Activated CD4-positive, alpha-beta T cell treated with anti-CD3 and anti-CD28 coated beads, Interleukin-2, Interleukin-6, amounts not matched to agents 100 ng/mL and 50 ng/mL, durations not matched to agents 16 hours and 8 hours (primary cell): Measurements from ENCODE around the gene SNED1.
A peak's percentile ranks its signal among the peaks of the same experiment; 100 is the strongest.

Experiments
- DNase-seq: peaks from one replicate; pipeline ENCODE4 v3.0.0-alpha.2; 2020

Gene SNED1

DNA sequence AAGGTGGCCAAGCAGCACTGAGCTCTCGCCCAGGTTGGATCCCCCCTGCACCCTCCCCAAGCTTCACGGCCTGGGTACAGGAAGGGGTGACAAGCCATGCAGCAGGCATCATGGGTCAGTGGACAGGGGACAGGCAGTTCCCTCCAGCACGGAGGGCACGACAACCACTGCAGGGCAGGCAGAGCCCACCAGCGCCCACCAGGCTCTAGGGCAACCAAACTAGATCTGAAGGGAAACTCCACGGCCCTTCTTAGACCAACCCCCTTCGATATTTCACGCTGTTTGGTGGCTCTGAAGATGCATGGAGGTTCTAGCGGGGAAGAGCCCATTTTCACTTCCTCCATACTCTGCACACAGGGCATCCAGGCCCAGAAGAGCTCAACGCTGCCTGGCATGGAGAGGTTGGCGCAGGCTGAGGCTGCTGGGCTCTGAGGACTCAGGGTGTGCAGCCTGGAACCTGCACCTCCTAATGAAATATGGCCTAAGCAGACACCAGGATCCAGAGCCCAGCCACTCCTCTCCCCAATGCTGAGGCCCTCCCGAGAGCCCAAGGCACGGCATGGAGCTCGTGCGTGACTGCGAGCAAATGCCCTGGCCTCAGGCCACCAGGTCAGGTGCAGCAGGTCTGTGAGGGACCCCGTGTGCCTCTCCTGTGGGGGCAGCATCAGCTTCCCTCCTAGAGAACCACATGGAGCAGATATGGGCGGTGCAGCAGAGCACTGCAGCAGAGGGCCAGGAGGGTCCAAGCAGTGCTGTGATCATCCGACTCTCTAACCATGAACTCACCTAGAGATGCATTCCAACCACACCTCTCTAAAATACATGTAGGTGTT is 112.4 kb downstream of the SNED1 start:
- no peak for DNase-seq

DNA sequence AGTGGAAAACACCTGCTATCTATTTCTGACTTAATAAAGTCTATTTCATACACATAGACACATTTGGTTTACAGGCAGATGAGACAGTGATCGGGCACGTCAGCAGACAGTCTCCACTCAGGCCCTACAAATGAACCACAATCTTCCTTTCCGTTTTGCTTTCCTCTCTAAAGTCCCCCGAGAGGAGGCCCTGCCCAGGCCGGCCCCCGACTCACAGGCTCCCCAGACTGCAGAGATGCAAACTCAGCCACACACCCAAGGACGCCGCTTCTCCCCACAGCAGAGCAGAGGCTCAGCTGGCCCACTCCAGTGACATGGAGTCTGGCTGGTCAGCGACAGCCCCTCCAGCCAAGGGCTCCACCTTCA is 113.0 kb downstream of the SNED1 start:
- no peak for DNase-seq

DNA sequence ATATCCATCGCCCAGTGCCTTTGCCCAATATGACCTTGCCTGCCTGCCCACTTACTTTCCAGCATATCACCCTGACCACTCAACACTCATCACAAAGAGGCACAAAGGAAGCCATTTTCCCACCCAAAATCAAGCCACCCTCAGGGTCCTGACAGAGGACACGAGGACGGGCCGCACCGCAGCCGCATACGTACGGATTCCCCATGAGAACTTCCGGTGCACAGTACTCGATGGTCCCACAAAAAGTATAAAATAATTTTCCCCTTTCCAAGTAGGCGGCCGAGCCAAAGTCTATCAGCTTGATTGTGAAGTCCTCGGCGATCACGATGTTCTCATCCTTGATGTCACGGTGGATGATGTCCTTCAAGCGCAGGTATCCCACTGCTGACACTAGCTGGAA is 113.6 kb downstream of the SNED1 start:
- no peak for DNase-seq

DNA sequence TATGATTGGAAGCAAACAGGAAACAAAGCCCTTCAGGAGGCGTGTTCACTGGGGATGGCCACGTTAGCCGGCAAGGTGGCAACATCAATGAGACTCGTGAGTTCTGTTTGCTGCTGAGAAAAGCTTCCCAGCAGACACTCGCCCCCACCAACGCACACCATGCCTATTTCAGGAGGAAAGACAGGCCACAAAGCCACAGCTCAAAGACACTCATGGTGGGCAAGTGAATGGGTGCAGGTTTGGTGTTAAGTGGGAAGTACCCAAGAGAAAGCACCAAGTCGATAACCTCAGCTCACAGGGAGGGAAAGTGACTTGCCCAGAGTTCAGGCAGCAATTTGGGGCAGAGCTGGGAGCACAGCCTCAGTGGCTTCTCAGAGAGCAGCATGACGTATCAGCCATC is 114.2 kb downstream of the SNED1 start:
- no peak for DNase-seq

DNA sequence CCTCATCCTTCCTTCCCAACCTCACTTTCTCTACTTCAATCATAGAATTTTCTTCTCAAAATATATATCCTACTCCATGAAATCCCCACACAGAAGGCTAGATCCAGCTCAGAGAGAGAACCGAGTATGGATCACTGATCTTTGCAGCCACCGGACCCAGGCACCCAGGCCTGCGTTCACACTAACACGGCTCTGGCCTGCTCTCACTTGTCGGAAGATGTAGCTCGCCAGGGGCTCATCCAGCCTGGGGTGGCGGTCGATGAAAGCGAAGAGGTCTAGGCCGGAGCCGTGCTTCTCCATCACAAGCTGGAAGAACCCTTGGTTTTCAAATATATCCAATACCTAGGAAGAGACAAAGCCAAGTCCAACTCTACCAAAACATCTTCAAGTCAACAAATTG is 116.4 kb downstream of the SNED1 start:
- no peak for DNase-seq

DNA sequence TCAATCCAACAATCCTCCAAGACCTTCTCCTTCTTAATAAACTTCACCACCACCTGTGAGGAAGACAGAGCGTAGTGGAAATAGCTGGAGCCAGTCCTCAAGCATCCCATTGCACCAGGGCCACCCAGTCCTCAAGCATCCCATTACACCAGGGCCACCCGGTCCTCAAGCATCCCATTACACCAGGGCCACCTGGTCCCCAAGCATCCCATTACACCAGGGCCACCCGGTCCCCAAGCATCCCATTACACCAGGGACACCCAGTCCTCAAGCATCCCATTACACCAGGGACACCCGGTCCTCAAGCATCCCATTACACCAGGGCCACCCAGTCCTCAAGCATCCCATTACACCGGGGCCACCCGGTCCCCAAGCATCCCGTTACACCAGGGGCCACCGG is 116.9 kb downstream of the SNED1 start:
- no peak for DNase-seq

DNA sequence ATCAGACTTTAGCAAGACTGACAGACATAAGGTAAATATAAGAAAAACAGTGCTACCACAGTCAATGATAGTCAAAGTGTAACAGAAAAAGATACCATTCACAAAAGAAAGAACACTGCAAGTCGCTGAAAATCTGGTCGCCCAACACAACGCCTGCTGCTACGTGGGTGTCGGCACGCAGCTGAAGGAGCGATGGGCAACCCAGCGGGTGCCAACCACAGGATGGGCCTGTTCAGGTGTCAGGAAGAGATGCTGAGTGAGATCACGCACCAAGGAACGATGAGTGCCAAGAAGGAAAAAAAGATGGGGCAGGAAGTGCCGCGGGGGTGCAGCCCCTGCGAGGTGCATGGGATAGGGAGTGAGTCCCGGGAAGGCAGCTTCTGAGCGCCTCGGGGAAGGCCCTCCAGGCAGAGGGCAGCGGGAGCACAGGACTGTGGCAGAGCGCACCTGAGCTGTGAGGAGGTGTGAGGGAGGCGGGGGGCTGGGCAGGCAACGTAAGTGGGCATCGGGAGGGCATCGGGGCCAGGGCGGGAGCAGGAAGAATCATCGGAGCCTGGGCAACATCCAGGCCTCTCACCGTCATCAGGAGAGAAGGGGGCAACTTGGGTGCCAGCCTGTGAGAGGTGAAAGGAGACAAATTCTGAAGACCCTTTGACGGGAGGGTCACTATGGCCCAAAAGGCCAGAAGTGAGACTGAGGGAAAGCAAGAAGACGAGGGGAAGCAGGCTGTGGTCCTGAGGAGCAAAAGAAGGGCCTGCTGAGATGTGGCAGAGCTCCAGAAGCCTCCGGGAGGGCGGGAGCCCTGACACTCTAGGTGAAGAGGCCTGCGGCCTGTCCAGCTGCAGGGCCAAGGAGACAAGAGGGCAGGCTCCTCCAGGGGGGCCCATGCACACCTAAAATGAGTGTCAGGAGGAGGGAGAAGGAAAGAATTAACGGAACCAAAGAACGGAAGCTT is 118.5 kb downstream of the SNED1 start:
- DNase-seq, result no peak

DNA sequence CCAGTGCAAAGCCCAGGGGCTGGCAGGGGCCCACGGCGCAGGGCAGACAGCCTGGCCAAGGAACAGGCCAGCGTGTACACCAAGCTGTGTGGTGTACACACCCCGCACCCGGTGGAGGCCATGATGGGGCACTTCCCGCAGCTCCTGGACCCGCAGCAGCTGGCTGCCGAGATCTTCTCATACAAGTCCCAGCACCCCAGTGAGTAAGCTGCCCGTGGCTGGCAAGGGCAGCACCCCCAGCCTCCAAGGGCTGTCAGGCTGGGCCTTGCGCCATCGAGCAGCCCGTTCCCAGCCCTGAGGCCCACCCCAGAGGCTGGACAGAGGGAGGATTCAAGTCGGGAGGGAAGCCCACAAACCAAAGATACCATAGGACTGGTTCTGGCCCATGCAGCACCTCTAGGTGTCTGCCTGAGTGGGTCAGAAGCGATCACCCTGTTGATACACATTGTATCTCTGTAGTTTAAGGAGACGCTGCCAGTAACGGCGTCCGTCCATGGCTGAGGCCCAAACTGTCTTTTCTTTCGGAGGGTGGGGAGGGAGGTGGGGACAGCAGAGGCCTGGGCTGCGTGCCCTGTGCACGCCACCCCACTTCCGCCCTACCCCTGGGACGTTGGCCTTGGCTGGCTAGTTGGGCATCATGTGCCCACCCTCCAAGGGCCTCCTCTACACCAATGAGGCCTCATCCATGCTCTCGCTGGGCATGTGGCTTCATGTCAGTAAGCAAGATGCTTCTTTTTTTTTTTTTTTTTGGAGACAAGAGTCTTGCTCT is 120.5 kb downstream of the SNED1 start:
- no peak for DNase-seq

DNA sequence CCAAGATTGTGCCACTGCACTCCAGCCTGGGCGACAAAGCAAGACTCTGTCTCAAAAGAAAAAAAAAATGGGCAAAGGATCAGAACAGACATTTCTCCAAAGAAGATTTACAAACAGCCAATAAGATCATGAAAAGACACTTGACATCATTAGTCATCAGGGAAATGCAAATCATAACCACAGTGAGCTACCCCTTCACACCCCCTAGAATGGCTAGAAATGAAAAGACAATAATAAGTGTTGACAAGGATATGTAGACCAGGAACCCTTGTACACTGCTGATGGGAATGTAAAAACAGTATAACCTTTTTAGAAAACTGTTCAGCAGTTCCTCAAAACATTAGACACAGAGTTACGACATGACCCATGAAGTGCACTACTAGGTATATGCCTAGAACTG is 122.0 kb downstream of the SNED1 start:
- no peak for DNase-seq

DNA sequence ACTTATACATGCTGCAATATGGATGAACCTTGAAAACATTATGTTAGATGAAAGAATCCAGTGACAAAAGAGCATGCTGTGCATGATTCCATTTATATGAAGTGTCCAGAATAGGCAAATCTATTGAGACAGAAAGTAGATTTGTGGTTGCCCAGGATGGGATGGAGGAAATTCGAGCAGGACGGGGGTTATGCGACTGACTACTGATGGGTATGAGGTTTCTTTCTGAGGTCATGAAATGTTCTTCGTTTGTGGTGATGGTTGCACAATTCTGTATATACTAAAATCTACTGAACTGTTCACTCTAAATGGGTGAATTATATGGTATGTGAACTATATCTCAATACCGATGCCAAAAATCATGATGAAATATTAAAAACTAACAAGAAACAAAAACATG is 122.6 kb downstream of the SNED1 start:
- DNase-seq, result no peak

DNA sequence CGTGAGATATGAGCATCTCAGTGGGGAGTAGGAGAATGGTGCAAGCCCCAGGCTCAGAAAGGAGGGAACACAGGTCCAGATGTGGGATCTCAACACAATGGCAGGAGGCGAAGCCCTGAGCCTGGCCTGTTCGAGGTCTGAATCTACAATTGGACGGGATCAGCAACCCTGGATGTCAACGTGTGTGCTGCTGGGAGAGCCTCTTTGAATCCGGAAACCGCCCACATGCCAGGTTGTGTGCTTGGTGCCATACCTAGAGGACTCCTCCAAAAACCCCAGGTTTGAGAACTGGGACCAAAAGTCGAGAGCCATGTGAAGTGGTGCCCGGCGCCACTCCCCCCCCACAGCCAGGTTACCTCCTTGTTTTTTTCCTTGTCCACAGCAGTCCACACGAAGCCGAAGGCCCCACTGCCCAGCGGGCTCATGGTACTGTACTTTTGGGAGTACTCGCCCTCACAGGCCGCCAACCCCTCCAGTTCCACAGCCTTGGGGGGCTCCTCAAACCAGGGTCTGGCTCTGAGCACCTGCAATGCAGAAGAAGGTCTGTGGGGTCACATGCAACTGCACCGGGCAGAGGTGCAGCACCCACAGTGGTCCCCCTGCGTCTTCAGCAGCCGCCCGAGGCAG is 124.1 kb downstream of the SNED1 start:
- DNase-seq, result no peak

DNA sequence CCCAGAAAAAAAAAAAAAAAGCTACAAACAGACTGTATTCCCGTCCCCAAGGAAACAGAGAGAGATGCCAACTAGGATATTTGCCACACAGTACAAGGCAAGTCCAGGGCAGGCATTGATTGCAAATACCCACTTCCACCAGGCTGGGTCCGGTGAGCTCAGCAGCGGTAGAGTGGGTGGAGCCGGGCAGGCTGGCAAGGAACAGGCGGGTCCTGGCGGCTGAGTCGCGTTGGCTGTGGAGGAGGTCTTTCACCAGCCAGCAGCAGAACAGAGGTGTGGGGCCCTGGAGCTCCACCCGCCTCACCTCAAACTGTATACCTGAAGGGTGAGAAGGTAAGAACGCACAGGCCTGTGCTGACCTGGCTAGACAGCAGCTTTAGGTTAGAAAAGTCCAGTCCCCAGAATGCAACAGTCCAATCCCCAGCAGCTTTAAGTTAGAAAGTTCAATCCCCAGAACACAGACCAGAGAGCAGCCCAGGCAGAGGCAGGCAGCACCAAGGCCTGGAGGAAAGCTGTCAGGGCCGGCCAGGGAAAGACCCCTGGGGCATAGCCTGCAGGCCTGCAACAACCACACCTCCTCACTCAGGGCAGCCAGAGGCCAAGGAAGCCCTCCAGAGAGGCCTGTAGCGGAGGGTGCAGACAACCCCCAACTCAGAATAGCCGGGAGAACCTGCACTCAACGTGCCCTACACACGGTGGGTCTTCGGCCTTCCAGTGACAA is 125.6 kb downstream of the SNED1 start:
- peak; percentile 42 for DNase-seq

DNA sequence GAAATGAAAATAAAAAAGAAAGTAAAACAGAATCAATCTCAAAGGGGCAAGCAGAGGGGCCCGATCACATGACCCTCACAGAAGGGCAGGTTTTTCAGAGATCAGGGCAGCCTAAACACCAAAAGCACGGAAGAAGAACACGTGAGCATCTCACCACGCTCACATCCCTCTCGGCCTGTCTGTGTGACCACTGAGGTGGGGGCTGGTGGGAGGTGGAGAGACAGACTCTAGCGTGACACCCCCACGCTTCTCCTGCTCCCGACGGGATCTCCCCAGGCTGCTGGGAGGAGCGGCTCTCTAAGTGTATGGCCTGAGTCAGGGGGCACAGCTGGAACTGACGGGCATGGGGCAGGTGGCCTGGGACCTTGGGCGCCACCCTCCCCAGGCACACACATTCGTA is 127.2 kb downstream of the SNED1 start:
- no peak for DNase-seq

DNA sequence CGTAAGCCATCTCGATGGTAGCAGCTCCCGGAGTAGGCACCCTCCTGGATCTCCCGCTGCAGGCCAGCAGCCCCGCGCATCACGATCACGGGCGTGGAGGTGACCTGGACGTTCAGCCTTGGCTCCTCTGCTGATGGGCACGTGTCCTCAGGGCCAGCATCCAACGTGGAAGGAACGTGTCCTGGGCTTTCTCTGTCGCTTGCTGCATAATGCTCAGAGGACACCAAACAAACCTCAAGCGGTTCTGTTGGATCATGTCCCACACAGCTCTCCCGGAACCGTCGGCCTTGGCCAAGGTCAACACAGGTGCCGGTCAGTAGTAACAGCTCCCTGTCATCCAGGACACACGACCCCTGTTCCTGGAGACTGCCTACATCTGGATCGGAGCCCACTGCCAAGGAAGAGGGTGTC is 127.8 kb downstream of the SNED1 start:
- no peak for DNase-seq

DNA sequence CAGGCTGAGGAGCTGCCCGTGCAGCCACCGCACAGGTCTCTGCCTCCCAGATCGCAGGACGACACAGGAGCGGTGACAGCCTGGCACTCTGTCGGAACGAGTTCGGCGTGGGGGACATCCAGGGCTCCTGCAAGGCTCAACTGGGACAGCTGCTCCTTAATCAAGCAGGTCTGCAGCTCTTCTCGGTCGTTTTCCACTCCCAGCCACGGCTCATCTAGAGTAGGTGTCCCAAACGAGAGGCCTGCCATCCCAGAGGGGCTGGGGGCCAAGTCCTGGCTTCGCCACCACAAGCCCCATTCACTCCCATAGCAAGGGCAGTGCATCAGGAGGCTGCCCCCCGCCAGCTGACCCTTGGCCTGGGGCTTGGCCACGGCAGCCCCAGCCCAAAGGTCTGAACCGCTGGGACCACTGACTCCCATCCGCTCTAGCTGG is 128.4 kb downstream of the SNED1 start:
- DNase-seq, result no peak

DNA sequence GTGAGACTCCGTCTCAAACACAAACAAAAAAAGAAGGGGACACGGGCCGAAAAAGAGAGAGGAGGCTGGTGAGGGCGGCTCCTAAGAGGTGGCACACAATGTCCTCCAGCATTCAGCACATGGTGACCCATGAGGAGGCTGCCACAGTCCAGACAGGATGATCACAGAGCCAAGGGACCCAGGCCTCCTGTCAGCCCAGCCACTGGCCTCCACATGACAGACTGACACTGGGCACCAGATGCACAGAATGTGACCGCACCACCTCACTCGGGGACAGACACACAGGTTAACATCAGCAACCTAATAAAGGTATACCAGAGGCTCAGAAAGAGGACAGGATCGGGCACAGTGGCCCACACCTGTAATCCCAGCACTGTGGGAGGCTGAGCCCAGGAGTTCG is 129.8 kb downstream of the SNED1 start:
- no peak for DNase-seq

DNA sequence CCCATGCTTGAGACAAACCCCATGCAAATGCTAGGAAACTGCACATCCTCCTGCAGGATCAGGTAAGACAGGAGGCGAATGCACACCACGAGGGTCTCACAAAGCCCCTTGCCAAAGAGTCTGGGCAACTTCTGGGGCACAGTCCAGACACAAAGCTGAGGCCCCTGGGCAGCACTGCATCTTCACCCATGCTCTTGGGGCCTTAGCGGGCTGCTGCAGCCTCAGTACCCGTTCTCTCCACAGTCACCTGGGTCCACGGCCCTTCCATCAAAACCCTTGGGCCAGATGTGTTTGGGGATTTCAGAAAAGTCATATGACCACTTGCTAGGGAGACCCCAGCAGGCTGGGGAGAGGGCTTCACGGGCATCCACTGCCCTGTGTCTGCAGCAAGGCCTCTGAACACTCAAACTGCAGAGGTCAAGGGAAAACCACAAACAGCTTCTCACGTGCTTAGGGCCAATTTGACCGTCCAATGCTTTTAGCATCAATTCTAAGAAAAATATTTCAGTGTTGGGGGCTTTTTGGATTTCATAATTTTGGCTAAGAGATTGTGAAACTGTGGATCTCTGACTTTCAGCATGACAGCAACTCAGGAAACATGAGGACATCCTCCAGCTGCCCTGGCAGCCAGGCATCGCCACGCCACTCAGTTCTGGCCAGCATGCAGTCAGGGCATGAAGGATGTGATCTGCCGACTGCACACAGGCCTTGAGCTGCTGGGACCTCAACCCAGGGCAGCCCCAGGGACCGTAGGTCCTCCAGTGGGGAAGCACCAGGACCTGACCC is 130.9 kb downstream of the SNED1 start:
- no peak for DNase-seq

DNA sequence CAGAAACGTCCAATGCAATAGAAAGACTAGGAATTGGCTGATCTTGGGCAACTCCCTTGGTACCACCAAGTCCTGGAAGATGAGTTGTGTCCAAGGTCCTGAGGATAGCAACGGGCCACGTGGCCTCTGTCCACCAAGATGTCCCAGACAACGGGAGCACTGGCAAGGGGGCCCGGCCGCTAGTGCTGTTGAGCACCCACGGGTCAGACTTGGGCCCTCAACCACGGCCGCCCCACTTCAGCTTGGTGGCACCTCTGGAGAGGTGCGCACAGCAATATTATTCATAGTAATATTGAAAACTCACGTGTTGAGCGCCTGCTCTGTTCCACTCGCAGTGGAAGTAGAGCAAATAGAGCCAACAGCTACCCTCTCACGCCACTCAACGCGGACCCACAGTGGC is 131.9 kb downstream of the SNED1 start:
- no peak for DNase-seq

DNA sequence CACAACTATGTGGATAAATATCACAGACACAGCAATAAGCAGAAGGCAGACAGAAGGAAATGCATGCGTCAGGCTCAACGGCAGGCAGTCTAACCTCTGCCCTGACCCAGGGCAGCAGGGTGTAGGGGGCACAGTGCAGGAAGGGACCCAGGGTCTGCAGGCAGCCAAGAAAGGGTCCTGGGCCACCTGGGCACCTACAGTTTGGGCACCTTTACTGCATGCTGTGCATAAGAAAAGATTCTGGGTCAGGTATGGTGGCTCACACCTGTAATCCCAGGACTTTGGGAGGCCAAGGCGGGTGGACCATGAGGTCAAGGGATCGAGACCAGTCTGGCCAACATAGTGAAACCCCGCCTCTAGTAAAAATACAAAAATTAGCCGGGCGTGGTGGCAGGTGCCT is 133.1 kb downstream of the SNED1 start:
- no peak for DNase-seq

DNA sequence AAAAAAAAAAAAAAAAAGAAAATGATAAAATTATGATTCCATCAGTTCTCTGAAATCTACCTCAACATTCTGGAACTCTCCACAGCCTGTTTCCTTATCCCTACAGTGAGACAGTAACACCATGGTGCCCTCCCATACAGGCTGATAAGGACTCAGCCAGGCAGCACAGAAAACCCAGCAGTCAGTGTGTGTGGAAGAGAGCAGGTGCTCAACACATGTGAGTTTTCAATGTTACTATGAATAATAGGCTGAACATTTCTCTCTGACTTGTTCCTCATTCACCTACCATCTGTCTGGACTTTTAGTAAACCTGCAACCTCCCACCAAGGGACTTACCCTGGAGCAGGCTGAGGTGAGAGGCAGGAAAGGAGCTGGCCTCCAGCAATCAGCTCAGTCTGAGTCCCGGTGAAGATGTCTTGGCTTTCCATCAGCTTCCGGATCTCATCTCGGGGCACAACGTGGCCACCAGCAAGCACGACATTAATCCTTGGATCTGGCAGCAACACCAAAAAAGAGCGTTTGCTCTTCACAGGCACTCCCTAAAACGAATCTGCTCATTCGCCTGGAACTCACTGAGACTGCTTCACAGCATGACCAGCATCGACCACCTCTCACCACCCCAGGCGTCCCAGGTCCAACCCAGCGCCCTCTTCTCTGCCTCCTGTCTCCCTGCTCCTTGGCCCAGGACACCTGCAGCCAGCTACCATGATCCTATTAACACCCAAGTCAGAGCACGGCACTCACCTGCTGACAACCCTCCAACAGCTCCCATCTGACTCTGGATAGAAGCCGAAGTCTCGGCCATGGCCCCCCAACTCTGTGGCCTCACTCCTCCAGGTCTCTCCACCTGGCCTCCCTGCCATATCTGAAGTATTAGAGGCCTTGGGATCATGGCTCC is 134.4 kb downstream of the SNED1 start:
- no peak for DNase-seq
